HepG2 (cell line): ENCODE data around the gene TALDO1. TPM values are rescaled to one million over a fixed set of nuclear protein-coding genes. Genes with fewer than 3 reads are reported as not detected.

Experiments
- DMAP1 ChIP-seq: IDR thresholded peaks from 2 replicates; pipeline ENCODE4 v1.6.1; 2016
- ERF ChIP-seq: IDR thresholded peaks from 2 replicates; pipeline ENCODE4 v1.6.1; 2018; ENCODE audit warnings: missing biosample characterization, missing genetic modification reagents
- FOXJ3 ChIP-seq: sonication (generic); formaldehyde crosslinking; IDR thresholded peaks from 2 replicates; pipeline ENCODE4 v1.4.0; 2020; ENCODE audit warnings: missing genetic modification reagents, mild to moderate bottlenecking, borderline replicate concordance
- GMEB2 ChIP-seq: IDR thresholded peaks from 2 replicates; pipeline ENCODE4 v1.6.1; 2016; ENCODE audit warnings: missing biosample characterization, missing genetic modification reagents, low read depth
- NAIF1 ChIP-seq: sonication (generic); formaldehyde crosslinking; IDR thresholded peaks from 2 replicates; pipeline ENCODE4 v1.5.0; 2020; ENCODE audit warnings: mild to moderate bottlenecking, missing genetic modification reagents, borderline replicate concordance
- NRL ChIP-seq: sonication (generic); formaldehyde crosslinking; IDR thresholded peaks from 2 replicates; pipeline ENCODE4 v1.5.0; 2020; ENCODE audit warnings: missing genetic modification reagents, mild to moderate bottlenecking, moderate library complexity, borderline replicate concordance
- RFXAP ChIP-seq: sonication (generic); formaldehyde crosslinking; IDR thresholded peaks from 2 replicates; pipeline ENCODE4 v1.4.0; 2020; ENCODE audit warnings: missing genetic modification reagents, borderline replicate concordance
- TCF12 ChIP-seq, 2 experiments: fragments of 450-650 bp in 1 of 2; sonication (generic) in 1 of 2; formaldehyde crosslinking in 1 of 2; IDR thresholded peaks; 2 replicates each; pipeline versions ENCODE4 v1.6.1 to v1.8.0; 2017 to 2022; ENCODE audit warnings: antibody characterized with exemption in 1 of 2, mild to moderate bottlenecking in 1 of 2, missing genetic modification reagents in 1 of 2, moderate library complexity in 1 of 2
- TGIF2 ChIP-seq: IDR thresholded peaks from 2 replicates; pipeline ENCODE4 v1.6.1; 2016; ENCODE audit warnings: control low read depth, missing compliant biosample characterization
- ZFP62 ChIP-seq: sonication (generic); formaldehyde crosslinking; IDR thresholded peaks from 2 replicates; pipeline ENCODE4 v1.4.0; 2020; ENCODE audit warnings: missing genetic modification reagents
- ZNF563 ChIP-seq: sonication (generic); formaldehyde crosslinking; IDR thresholded peaks from 2 replicates; pipeline ENCODE4 v1.8.0; 2022; ENCODE audit warnings: mild to moderate bottlenecking, moderate library complexity, missing genetic modification reagents
- ZNF609 ChIP-seq: sonication (generic); formaldehyde crosslinking; IDR thresholded peaks from 2 replicates; pipeline ENCODE4 v1.4.0; 2020; ENCODE audit warnings: mild to moderate bottlenecking, missing genetic modification reagents, borderline replicate concordance
- ZNF674 ChIP-seq: sonication (generic); formaldehyde crosslinking; IDR thresholded peaks from 2 replicates; pipeline ENCODE4 v1.5.0; 2020; ENCODE audit warnings: low read depth, mild to moderate bottlenecking, missing genetic modification reagents
- polyA plus RNA-seq, 8 experiments: library from polyadenylated mRNA; depleted of rRNA in 3 of 8; stranded (reverse) in 7 of 8; unstranded in 1 of 8; fragments of >200 nt; fragmentation: Illumina TruSeq in 4 of 8; extraction: Trizol in 4 of 8; gene quantifications; 2 replicates each; pipeline versions ENCODE4 v1.2.1 to v1.2.3, GENCODE V29; 2011 to 2016; ENCODE audit warnings: low read depth in 4 of 8, missing spikeins in 1 of 8, mixed read lengths in 1 of 8; ENCODE audit not compliant: insufficient read depth in 1 of 8
- total RNA-seq, 5 experiments: library from RNA; depleted of rRNA; stranded (reverse); fragments of >200 nt; fragmentation: Illumina TruSeq; extraction: Trizol; gene quantifications; 2 replicates each; pipeline ENCODE4 v1.2.3, GENCODE V29; 2016; ENCODE audit warnings: low read depth in 1 of 5
- TF ChIP-seq, protein P1 (sequence below): sonication (generic); formaldehyde crosslinking; IDR thresholded peaks from 2 replicates; pipeline ENCODE4 v1.4.0; 2020; ENCODE audit warnings: missing genetic modification reagents
- TF ChIP-seq, protein P2 (sequence below): sonication (generic); formaldehyde crosslinking; IDR thresholded peaks from 2 replicates; pipeline ENCODE4 v1.4.0; 2020; ENCODE audit warnings: missing genetic modification reagents, borderline replicate concordance
- TF ChIP-seq, protein P3 (sequence below): sonication (generic); formaldehyde crosslinking; IDR thresholded peaks from 2 replicates; pipeline ENCODE4 v1.4.0; 2020; ENCODE audit warnings: missing genetic modification reagents

TALDO1 gene
- total and polyA plus RNA-seq, 2 of the 13 experiments (the other 11 are each of a cell fraction or from before 2014, with no cell fraction given): 107 to 240 TPM

DNA sequence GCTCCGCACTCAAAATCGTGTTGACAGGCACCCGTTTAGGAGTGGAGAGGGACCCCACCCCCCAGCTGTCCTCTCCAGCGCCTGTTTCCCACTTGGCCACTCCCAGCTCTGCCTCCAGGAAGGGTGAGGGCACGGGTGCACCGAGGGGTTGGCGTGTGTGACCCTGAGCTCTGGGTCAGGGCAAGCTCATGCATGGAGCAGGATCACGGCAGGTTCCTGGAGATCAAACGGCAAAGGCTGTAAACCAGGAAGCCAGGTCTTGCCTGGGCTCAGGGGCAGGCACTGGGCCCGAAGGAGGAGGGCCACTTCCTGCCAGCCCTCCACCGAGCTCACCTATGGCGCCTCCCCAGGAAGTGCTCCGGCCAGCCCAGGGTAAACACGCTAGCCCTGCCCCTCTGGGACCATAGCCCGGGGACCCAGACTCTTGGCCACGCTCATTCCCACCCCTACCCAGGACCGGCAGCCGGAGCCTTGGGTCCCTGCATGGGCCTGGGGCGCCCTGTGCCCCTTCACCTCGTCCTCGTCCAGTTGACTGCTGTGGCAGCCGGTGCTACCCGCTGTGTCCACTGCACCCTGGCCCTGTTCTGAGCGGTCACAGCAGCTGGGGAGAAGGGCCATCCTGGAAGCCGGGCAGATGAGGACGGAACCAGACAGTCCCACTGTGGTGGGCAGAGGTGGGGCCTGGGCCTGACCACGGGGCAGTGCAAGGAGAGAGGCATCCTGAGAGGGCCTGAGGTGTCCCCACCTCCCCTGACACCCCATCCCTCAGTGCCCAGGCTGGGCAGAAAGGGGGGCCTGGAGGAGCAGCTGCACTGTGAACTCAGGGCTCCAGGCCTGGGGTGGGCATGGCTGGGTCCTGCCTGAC lies 42.3 kb upstream of the TALDO1 start (continued):
- TF ChIP-seq, protein P1, sequence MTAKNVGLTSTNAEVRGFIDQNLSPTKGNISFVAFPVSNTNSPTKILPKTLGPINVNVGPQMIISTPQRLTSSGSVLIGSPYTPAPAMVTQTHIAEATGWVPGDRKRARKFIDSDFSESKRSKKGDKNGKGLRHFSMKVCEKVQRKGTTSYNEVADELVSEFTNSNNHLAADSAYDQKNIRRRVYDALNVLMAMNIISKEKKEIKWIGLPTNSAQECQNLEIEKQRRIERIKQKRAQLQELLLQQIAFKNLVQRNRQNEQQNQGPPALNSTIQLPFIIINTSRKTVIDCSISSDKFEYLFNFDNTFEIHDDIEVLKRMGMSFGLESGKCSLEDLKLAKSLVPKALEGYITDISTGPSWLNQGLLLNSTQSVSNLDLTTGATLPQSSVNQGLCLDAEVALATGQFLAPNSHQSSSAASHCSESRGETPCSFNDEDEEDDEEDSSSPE (CRISPR knock-in tag): peak; percentile 61
- TF ChIP-seq ZNF609 (CRISPR knock-in tag): peak; percentile 92
- 0 out of 2 replicates have a peak, but pooled peaks have one; percentile 35 for TF ChIP-seq NRL (CRISPR knock-in tag)
- TF ChIP-seq ZFP62 (CRISPR knock-in tag): no peak
- TF ChIP-seq ERF (CRISPR knock-in tag): peak; percentile 96
- TF ChIP-seq RFXAP (CRISPR knock-in tag): 0 out of 2 replicates have a peak, but pooled peaks have one; percentile 56
- TF ChIP-seq DMAP1 (CRISPR knock-in tag): peak; percentile 67
- TF ChIP-seq ZNF674 (CRISPR knock-in tag): no peak
- TF ChIP-seq, protein P2, sequence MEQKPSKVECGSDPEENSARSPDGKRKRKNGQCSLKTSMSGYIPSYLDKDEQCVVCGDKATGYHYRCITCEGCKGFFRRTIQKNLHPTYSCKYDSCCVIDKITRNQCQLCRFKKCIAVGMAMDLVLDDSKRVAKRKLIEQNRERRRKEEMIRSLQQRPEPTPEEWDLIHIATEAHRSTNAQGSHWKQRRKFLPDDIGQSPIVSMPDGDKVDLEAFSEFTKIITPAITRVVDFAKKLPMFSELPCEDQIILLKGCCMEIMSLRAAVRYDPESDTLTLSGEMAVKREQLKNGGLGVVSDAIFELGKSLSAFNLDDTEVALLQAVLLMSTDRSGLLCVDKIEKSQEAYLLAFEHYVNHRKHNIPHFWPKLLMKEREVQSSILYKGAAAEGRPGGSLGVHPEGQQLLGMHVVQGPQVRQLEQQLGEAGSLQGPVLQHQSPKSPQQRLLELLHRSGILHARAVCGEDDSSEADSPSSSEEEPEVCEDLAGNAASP (CRISPR knock-in tag): peak; percentile 94
- TF ChIP-seq, protein P3, sequence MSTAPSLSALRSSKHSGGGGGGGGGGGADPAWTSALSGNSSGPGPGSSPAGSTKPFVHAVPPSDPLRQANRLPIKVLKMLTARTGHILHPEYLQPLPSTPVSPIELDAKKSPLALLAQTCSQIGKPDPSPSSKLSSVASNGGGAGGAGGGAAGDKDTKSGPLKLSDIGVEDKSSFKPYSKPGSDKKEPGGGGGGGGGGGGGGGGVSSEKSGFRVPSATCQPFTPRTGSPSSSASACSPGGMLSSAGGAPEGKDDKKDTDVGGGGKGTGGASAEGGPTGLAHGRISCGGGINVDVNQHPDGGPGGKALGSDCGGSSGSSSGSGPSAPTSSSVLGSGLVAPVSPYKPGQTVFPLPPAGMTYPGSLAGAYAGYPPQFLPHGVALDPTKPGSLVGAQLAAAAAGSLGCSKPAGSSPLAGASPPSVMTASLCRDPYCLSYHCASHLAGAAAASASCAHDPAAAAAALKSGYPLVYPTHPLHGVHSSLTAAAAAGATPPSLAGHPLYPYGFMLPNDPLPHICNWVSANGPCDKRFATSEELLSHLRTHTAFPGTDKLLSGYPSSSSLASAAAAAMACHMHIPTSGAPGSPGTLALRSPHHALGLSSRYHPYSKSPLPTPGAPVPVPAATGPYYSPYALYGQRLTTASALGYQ: peak; percentile 90; the same call in 1 of the 2 replicates
- TF ChIP-seq TCF12 (IDR thresholded peaks at IDR 0.05): no peak
- 0 out of 2 replicates have a peak, but pooled peaks have one; percentile 83 for TF ChIP-seq TCF12 (CRISPR knock-in tag; IDR thresholded peaks at IDR 0.05)
- TF ChIP-seq FOXJ3: peak; percentile 83; the same call in 1 of the 2 replicates
- peak; percentile 21 for TF ChIP-seq TGIF2 (CRISPR knock-in tag)
- TF ChIP-seq NAIF1 (CRISPR knock-in tag): peak; percentile 57; the same call in 1 of the 2 replicates
- peak; percentile 39 for TF ChIP-seq ZNF563
- 0 out of 2 replicates have a peak, but pooled peaks have one; percentile 27 for TF ChIP-seq GMEB2 (CRISPR knock-in tag)
